ENCODE measurements around the gene OR52N1. TPM values are rescaled to one million over a fixed set of nuclear protein-coding genes. Genes with fewer than 3 reads are reported as not detected.

The OR52N1 gene
- polyA plus RNA-seq, 12 donors: not detected

Other genes with a start within 250 kb of the OR52N1 start
- under 1 TPM in 1 of 12 donors, not detected in 11; 0.29 TPM for gene OR52H1, start 242.7 kb downstream of the OR52N1 start, polyA plus RNA-seq (ENCODE audit: insufficient read length in 12 of 12)
- gene OR52B6, start 210.4 kb downstream of the OR52N1 start, polyA plus RNA-seq (ENCODE audit: insufficient read length in 12 of 12): under 1 TPM in 1 of 12 donors, not detected in 11; 0.17 TPM
- 1 to 10 TPM in 8 of 12 donors, under 1 TPM in 2, not detected in 2; 0.93 to 3.6 (median 1.3) TPM for gene TRIM6, start 194.6 kb downstream of the OR52N1 start, polyA plus RNA-seq (ENCODE audit: insufficient read length in 12 of 12)
- 1 to 10 TPM in 10 of 12 donors, not detected in 2; 2.9 to 9.6 (median 4.4) TPM for gene TRIM34, start 166.3 kb downstream of the OR52N1 start, polyA plus RNA-seq (ENCODE audit: insufficient read length in 12 of 12)
- 10 to 100 TPM in 11 of 12 donors, not detected in 1; 10.8 to 23.6 (median 14.5) TPM for gene TRIM5, start 106.2 kb downstream of the OR52N1 start, polyA plus RNA-seq (ENCODE audit: insufficient read length in 12 of 12)
- gene TRIM22, start 101.5 kb downstream of the OR52N1 start, polyA plus RNA-seq (ENCODE audit: insufficient read length in 12 of 12): 10 to 100 TPM in 4 of 12 donors, 1 to 10 TPM in 7, not detected in 1; 4.5 to 17.5 (median 9.6) TPM
- not detected for gene OR56B1, start 54.8 kb downstream of the OR52N1 start, polyA plus RNA-seq (ENCODE audit: insufficient read length in 12 of 12)
- not detected for gene OR52N4, start 37.0 kb downstream of the OR52N1 start, polyA plus RNA-seq (ENCODE audit: insufficient read length in 12 of 12)
- gene OR52N5, start 7.9 kb downstream of the OR52N1 start, polyA plus RNA-seq (ENCODE audit: insufficient read length in 12 of 12): not detected
- not detected for gene OR52N2, start 17.7 kb upstream of the OR52N1 start, polyA plus RNA-seq (ENCODE audit: insufficient read length in 12 of 12)
- gene OR52E6, start 50.6 kb upstream of the OR52N1 start, polyA plus RNA-seq (ENCODE audit: insufficient read length in 12 of 12): not detected
- gene OR52E8, start 66.4 kb upstream of the OR52N1 start, polyA plus RNA-seq (ENCODE audit: insufficient read length in 12 of 12): not detected
- under 1 TPM in 1 of 12 donors, not detected in 11; 0.05 TPM for gene OR52E4, start 89.4 kb upstream of the OR52N1 start, polyA plus RNA-seq (ENCODE audit: insufficient read length in 12 of 12)
- gene OR52E5, start 101.9 kb upstream of the OR52N1 start, polyA plus RNA-seq (ENCODE audit: insufficient read length in 12 of 12): not detected
- not detected for gene OR56A3, start 151.0 kb upstream of the OR52N1 start, polyA plus RNA-seq (ENCODE audit: insufficient read length in 12 of 12)
- gene OR56A5, start 177.2 kb upstream of the OR52N1 start, polyA plus RNA-seq (ENCODE audit: insufficient read length in 12 of 12): not detected
- not detected for gene OR52L1, start 195.7 kb upstream of the OR52N1 start, polyA plus RNA-seq (ENCODE audit: insufficient read length in 12 of 12)
- gene OR56A4, start 215.7 kb upstream of the OR52N1 start, polyA plus RNA-seq (ENCODE audit: insufficient read length in 12 of 12): under 1 TPM in 2 of 12 donors, not detected in 10; 0.08 TPM
- not detected for gene OR56A1, start 239.5 kb upstream of the OR52N1 start, polyA plus RNA-seq (ENCODE audit: insufficient read length in 12 of 12)